ENCODE results near the gene RPP25.
"Not testable (repeated sequence)": the region's sequence is repeated elsewhere in the genome, so short reads cannot be mapped to it uniquely, and the experiment has no call there.

RPP25 gene

GRCh38 chr15:74913799-74914198 is 42.8 kb downstream of the RPP25 start:
- not testable (repeated sequence) for DNase-seq

- no peak for DNase-seq
Measured at GRCh38 chr15:74913041-74913440, 43.5 kb downstream of the RPP25 start.

- no peak for DNase-seq
Measured at GRCh38 chr15:74908635-74909034, 47.9 kb downstream of the RPP25 start.

- DNase-seq: no peak
Measured at GRCh38 chr15:74907163-74907870, 49.3 kb downstream of the RPP25 start.

GRCh38 chr15:74906450-74907162 is 50.0 kb downstream of the RPP25 start, which contains the start of gene FAM219B:
TSS of gene FAM219B (minus strand) at chr15:74906851. CDS start at chr15:74906800, 51 bp downstream.
- DNase-seq: peak; percentile 80 to 81

GRCh38 chr15:74906067-74906449 is 50.5 kb downstream of the RPP25 start:
- no peak for DNase-seq

All from CD4-positive, alpha-beta T cell treated with Interferon alpha-2 for 1 hour (primary cell).